K562 (cell line): ENCODE measurements around the gene QPCT. TPM values are rescaled to one million over a fixed set of nuclear protein-coding genes. Genes with fewer than 3 reads are reported as not detected.

Source experiments
- ATAC-seq: fragments of 200-7000 bp; cut with Tn5 transposase; 3 replicates; pipeline ENCODE4 v1.9.1; 2020; ENCODE audit warnings: moderate library complexity
- BruUV-seq: library from RNA; stranded (reverse); fragments of 400-500 nt; replicated peaks from 2 replicates; lab custom pipeline; 2021; lab: Mats Ljungman, UMichigan
- CTCF ChIA-PET: fragments of 300-600 bp; formaldehyde crosslinking; extraction: SDS; loops from one replicate; lab custom pipeline; 2021; ENCODE audit warnings: low intra/inter-chr PET ratio; lab: Yijun Ruan, JAX
- POLR2A ChIA-PET: fragments of 300-600, 350-650 bp; sonication (Branson Sonifier 250); formaldehyde crosslinking; extraction: SDS; loops from one replicate; lab custom pipeline; 2021; ENCODE audit warnings: antibody characterized with exemption, inconsistent platforms; lab: Yijun Ruan, JAX
- DNase-seq, 4 experiments: peaks; one replicate each; pipeline versions ENCODE4 v3.0.0 to v3.0.0-alpha.2; 2011 to 2018; ENCODE audit warnings: low spot score in 3 of 4, mixed read lengths in 3 of 4; ENCODE audit errors: extremely low read depth in 1 of 4
- FAIRE-seq: peaks from 2 replicates; lab custom pipeline; 2011; peaks lifted over from hg19 to GRCh38; lab: Jason Lieb, UNC
- H2AFZ ChIP-seq: 2 replicates; pipeline ENCODE4 v1.6.0; 2011; ENCODE audit warnings: low read depth, low read length, control low read depth, inconsistent platforms
- H3K27ac ChIP-seq: fragments of 200-600 bp; 3 replicates; pipeline ENCODE4 v1.8.0; 2011; ENCODE audit warnings: low read depth, mild to moderate bottlenecking, control low read depth, inconsistent platforms, low read length, moderate library complexity, mixed read lengths; ENCODE audit errors: extremely low read depth
- H3K27me3 ChIP-seq, 2 experiments: fragments of 300-600 bp in 1 of 2; 2 replicates in 1 of 2; 3 replicates in 1 of 2; pipeline versions ENCODE4 v1.6.0 to v1.8.0; 2011; ENCODE audit warnings: inconsistent platforms in 2 of 2, low read length in 2 of 2, mild to moderate bottlenecking in 1 of 2, mixed read lengths in 1 of 2, moderate library complexity in 1 of 2; ENCODE audit not compliant: control insufficient read depth in 2 of 2, insufficient read depth in 2 of 2
- H3K36me3 ChIP-seq: fragments of 300-600 bp; 3 replicates; pipeline ENCODE4 v1.8.0; 2011; ENCODE audit warnings: mild to moderate bottlenecking, low read length, inconsistent platforms; ENCODE audit not compliant: control insufficient read depth, insufficient read depth
- H3K4me1 ChIP-seq, 2 experiments: fragments of 200-600 bp in 1 of 2; replicated peaks in 1 of 2; 2 replicates in 1 of 2; 3 replicates in 1 of 2; pipeline versions ENCODE4 v1.5.1 to v1.8.0; 2011; ENCODE audit warnings: inconsistent platforms in 2 of 2, low read length in 2 of 2, mild to moderate bottlenecking in 1 of 2, mixed read lengths in 1 of 2, moderate library complexity in 1 of 2; ENCODE audit not compliant: control insufficient read depth in 2 of 2, insufficient read depth in 2 of 2
- H3K4me2 ChIP-seq: 2 replicates; pipeline ENCODE4 v1.6.1; 2011; ENCODE audit warnings: low read length, control low read depth, inconsistent platforms, mixed read lengths; ENCODE audit not compliant: insufficient read depth
- H3K4me3 ChIP-seq: fragments of 200-600 bp; sonication (generic), shearing (Covaris generic); 2 replicates; pipeline ENCODE4 v1.5.1; 2016; ENCODE audit warnings: control low read depth, inconsistent platforms
- H3K79me2 ChIP-seq: fragments of 200-600 bp; 3 replicates; pipeline ENCODE4 v1.8.0; 2011; ENCODE audit warnings: low read length, inconsistent platforms; ENCODE audit not compliant: control insufficient read depth, insufficient read depth
- H3K9ac ChIP-seq, 2 experiments: 2 replicates each; pipeline versions ENCODE4 v1.6.0 to v1.6.1; 2011; ENCODE audit warnings: low read depth in 2 of 2, low read length in 2 of 2, control low read depth in 1 of 2, inconsistent platforms in 1 of 2, mild to moderate bottlenecking in 1 of 2, mixed read lengths in 1 of 2; ENCODE audit not compliant: insufficient read depth in 1 of 2
- H3K9me1 ChIP-seq: one replicate; pipeline ENCODE4 v1.6.0; 2011; ENCODE audit warnings: inconsistent platforms, mild to moderate bottlenecking, low read length, moderate library complexity; ENCODE audit not compliant: control insufficient read depth, insufficient read depth
- H3K9me3 ChIP-seq: replicated peaks from 2 replicates; pipeline ENCODE4 v1.5.1; 2011; ENCODE audit warnings: low read depth, low read length, inconsistent platforms; ENCODE audit not compliant: control insufficient read depth, insufficient read depth
- H4K20me1 ChIP-seq: replicated peaks from 2 replicates; pipeline ENCODE4 v1.6.1; 2011; ENCODE audit warnings: low read length, inconsistent platforms, mixed read lengths; ENCODE audit not compliant: control insufficient read depth, insufficient read depth
- ARID2 ChIP-seq: fragments of 450-650 bp; IDR thresholded peaks from 2 replicates; pipeline ENCODE4 v1.6.1; 2017; ENCODE audit warnings: antibody characterized with exemption, mild to moderate bottlenecking
- CBX8 ChIP-seq: fragments of 200-600 bp; sonication (generic); IDR thresholded peaks from 2 replicates; pipeline ENCODE4 v1.6.1; 2012; ENCODE audit warnings: borderline replicate concordance, mixed run types, low read depth, mild to moderate bottlenecking, moderate library complexity, mixed read lengths, low read length, control low read depth, inconsistent platforms; ENCODE audit not compliant: poor library complexity, severe bottlenecking; ENCODE audit errors: extremely low read depth
- MECOM ChIP-seq: fragments of 250-450 bp; sonication (Bioruptor Pico); IDR thresholded peaks from 2 replicates; pipeline ENCODE4 v1.8.0; 2022; ENCODE audit warnings: inconsistent platforms
- NR2F6 ChIP-seq: fragments of 450-650 bp; formaldehyde crosslinking; IDR thresholded peaks from 2 replicates; pipeline ENCODE4 v1.4.0; 2020; ENCODE audit warnings: mild to moderate bottlenecking
- SAFB ChIP-seq: fragments of 200-400 bp; formaldehyde crosslinking; IDR thresholded peaks from 2 replicates; pipeline ENCODE4 v1.6.1; 2017; ENCODE audit warnings: low read depth, low read length, borderline replicate concordance
- WGBS: fragments of 100-300 bp; shearing (Covaris generic); methylation state at CpG from one replicate; pipeline ENCODE4 v1.1.6; 2016; ENCODE audit warnings: low coverage, mixed read lengths; ENCODE audit not compliant: insufficient coverage; ENCODE audit errors: missing lambda C conversion rate; 5-methylcytosine and 5-hydroxymethylcytosine counted together
- in situ Hi-C: fragments of 300-500 bp; cut with MboI; formaldehyde crosslinking; loops from 4 replicates; pipeline ENCODE4 v1.15.0; 2018; ENCODE audit warnings: inconsistent platforms, mixed read lengths
- intact Hi-C: fragments of 100-400 bp; cut with micrococcal nuclease; formaldehyde crosslinking; loops from 2 replicates; pipeline ENCODE4 v1.14.2; 2022
- polyA plus RNA-seq, 8 experiments: library from polyadenylated mRNA; depleted of rRNA in 4 of 8; stranded (reverse) in 5 of 8; unstranded in 3 of 8; fragments of >200 nt; fragmentation: Nextera tagmentation in 2 of 8; fragmentation: Illumina TruSeq in 1 of 8; extraction: Ambion mirVana in 2 of 8; extraction: Trizol in 1 of 8; gene quantifications; 2 replicates each; pipeline versions ENCODE4 v1.2.1 to v1.2.3, GENCODE V29; 2011 to 2014; ENCODE audit warnings: inconsistent platforms in 1 of 8, missing spikeins in 1 of 8
- total RNA-seq, 7 experiments: library from RNA; depleted of rRNA in 6 of 7; stranded (reverse); fragments of >200 nt in 6 of 7; fragmentation: Illumina TruSeq in 2 of 7; extraction: Trizol in 2 of 7; gene quantifications; 2 replicates each; pipeline versions ENCODE4 v1.2.1 to v1.2.3, GENCODE V29; 2011 to 2021; ENCODE audit warnings: low replicate concordance in 1 of 7
- TF ChIP-seq, protein P1 (sequence below): fragments of 250-450 bp; sonication (Bioruptor Pico); IDR thresholded peaks from 2 replicates; pipeline ENCODE4 v1.5.0; 2022; ENCODE audit warnings: mild to moderate bottlenecking
- TF ChIP-seq, protein P2 (sequence below): fragments of 450-650 bp; conservative IDR thresholded peaks from 2 replicates; pipeline ENCODE4 v1.6.1; 2016; ENCODE audit warnings: missing genetic modification characterization, low read depth, mild to moderate bottlenecking, control low read depth, missing compliant biosample characterization

Gene QPCT
- total and polyA plus RNA-seq, 9 of the 15 experiments (the other 6 are each of a cell fraction or from before 2014, with no cell fraction given), result 0.07 TPM; not detected in 8

DNA sequence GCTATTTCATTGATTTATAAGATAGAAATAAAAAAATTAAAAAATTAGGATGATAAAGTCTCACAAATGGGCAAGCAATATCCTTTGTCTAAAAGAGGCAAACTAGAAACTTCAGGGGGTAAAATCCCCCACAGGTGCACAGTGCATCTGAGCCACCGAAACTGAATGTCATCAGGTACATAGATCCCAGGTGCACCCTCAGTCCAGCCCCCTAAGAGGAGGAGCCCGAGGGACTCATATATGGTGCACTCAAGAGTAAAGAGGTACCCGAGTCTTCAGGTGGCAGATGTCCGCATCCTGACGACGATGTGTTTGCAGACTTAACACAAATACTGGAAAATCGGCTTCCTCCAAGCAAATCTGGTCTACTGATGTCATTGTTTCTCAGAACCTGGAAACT, 11.3 kb downstream of the QPCT start:
- H3K4me3 ChIP-seq, result no peak overlapping the region

DNA sequence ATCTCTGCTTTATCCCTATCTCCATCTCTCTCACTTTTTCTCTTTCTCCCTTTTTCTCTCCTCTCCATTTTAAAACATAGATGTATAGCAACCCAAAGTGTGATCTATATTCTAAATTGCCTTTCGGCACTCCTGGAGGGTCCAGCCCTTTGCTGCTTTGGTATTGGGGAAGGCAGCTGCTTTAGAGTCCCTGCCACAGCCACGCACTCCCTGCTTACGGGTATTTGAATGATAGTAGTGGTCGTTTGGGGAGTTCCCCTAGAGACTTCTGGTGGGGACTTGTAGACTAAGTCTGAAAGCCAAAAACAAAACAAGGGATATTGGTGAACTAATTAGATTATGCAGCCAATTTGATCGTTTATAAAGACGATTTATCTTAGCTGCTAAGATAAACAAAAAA, 11.9 kb downstream of the QPCT start:
- no peak for FAIRE-seq
- Histone ChIP-seq H3K27ac (no peak overlapping the region), H4K20me1 (no peaks in the 10 kb centered on the region), H3K36me3 (no peaks in the 10 kb centered on the region)
- intact Hi-C loops, result no loop called here
- in situ Hi-C loops, result no loop called here
- TF ChIP-seq, protein P1, sequence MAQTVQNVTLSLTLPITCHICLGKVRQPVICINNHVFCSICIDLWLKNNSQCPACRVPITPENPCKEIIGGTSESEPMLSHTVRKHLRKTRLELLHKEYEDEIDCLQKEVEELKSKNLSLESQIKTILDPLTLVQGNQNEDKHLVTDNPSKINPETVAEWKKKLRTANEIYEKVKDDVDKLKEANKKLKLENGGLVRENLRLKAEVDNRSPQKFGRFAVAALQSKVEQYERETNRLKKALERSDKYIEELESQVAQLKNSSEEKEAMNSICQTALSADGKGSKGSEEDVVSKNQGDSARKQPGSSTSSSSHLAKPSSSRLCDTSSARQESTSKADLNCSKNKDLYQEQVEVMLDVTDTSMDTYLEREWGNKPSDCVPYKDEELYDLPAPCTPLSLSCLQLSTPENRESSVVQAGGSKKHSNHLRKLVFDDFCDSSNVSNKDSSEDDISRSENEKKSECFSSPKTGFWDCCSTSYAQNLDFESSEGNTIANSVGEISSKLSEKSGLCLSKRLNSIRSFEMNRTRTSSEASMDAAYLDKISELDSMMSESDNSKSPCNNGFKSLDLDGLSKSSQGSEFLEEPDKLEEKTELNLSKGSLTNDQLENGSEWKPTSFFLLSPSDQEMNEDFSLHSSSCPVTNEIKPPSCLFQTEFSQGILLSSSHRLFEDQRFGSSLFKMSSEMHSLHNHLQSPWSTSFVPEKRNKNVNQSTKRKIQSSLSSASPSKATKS (CRISPR knock-in tag), result no peak
- no peak for TF ChIP-seq NR2F6 (CRISPR knock-in tag)
- no peak for TF ChIP-seq MECOM (CRISPR knock-in tag)
- TF ChIP-seq, protein P2, sequence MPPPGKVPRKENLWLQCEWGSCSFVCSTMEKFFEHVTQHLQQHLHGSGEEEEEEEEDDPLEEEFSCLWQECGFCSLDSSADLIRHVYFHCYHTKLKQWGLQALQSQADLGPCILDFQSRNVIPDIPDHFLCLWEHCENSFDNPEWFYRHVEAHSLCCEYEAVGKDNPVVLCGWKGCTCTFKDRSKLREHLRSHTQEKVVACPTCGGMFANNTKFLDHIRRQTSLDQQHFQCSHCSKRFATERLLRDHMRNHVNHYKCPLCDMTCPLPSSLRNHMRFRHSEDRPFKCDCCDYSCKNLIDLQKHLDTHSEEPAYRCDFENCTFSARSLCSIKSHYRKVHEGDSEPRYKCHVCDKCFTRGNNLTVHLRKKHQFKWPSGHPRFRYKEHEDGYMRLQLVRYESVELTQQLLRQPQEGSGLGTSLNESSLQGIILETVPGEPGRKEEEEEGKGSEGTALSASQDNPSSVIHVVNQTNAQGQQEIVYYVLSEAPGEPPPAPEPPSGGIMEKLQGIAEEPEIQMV, result no peak
- peak; percentile 37 for TF ChIP-seq CBX8
- TF ChIP-seq ARID2, result no peak
- TF ChIP-seq, all 486 proteins: peak for 1
- POLR2A ChIA-PET, result no interaction called here
- H3K4me1 ChIP-seq, result no peaks in the 10 kb centered on the region
- no peak overlapping the region for H2AFZ ChIP-seq
- no TSS peak for BruUV-seq
- H3K27me3 ChIP-seq, result peaks cover 21 to 28% of the 10 kb centered on the region in 2 experiments; a peak in 4 of 5 replicates
- H3K4me2 ChIP-seq, result no peak overlapping the region
- CTCF ChIA-PET, result no interaction called here
- no peaks in the 10 kb centered on the region for H3K9me1 ChIP-seq
- no peak overlapping the region for H3K4me3 ChIP-seq
- no peaks in the 10 kb centered on the region for H3K9me3 ChIP-seq
- H3K79me2 ChIP-seq, result no peaks in the 10 kb centered on the region
- 1% methylated on average over 6 of the region's 6 CpGs for WGBS
- no peak for DNase-seq
- H3K9ac ChIP-seq, result no peak overlapping the region
- ATAC-seq, result no peak

More for the DNA sequence above, 11.3 kb downstream of the QPCT start:
- H3K4me2 ChIP-seq, result no peak overlapping the region
- POLR2A ChIA-PET, result no interaction called here
- in situ Hi-C loops (no loop called here), intact Hi-C loops (no loop called here)
- no peak overlapping the region for H3K27ac ChIP-seq
- TF ChIP-seq CBX8 (peak; percentile 9), SAFB (no peak)
- no peak overlapping the region for H3K9ac ChIP-seq
- H3K36me3 ChIP-seq, result no peaks in the 10 kb centered on the region
- H3K4me1 ChIP-seq, result no peaks in the 10 kb centered on the region
- WGBS, result 1% methylated on average over 7 of the region's 7 CpGs
- H2AFZ ChIP-seq, result no peak overlapping the region
- H3K79me2 ChIP-seq, result no peaks in the 10 kb centered on the region
- CTCF ChIA-PET, result no interaction called here
- no peak for ATAC-seq
- no peak for FAIRE-seq
- DNase-seq, result no peak
- no peaks in the 10 kb centered on the region for H3K9me1 ChIP-seq
- H4K20me1 ChIP-seq, result no peaks in the 10 kb centered on the region
- H3K9me3 ChIP-seq, result no peaks in the 10 kb centered on the region
- BruUV-seq, result no TSS peak
- H3K27me3 ChIP-seq, result peaks cover 21 to 27% of the 10 kb centered on the region in 2 experiments; a peak in 4 of 5 replicates
